Caco-2 (cell line): ENCODE results near the gene HHIPL1. TPM values are rescaled to one million over a fixed set of nuclear protein-coding genes. Genes with fewer than 3 reads are reported as not detected.

Experiments
- BruUV-seq: library from RNA; stranded (reverse); fragments of 400-500 nt; replicated peaks from 2 replicates; lab custom pipeline; 2021; lab: Mats Ljungman, UMichigan
- CTCF ChIA-PET: fragments of 300-600 bp; sonication (Branson Sonifier 250); formaldehyde crosslinking; loops from one replicate; lab custom pipeline; 2022; ENCODE audit warnings: antibody characterized with exemption; lab: Charles Lee
- POLR2A ChIA-PET: fragments of 300-600 bp; sonication (Branson Sonifier 250); formaldehyde crosslinking; loops from one replicate; lab custom pipeline; 2022; ENCODE audit warnings: antibody characterized with exemption; lab: Charles Lee
- DNase-seq, 2 experiments: peaks; one replicate each; pipeline versions ENCODE4 v3.0.0 to v3.0.0-alpha.2; 2020 to 2022
- H3K27me3 ChIP-seq: replicated peaks from 2 replicates; pipeline ENCODE4 v1.6.0; 2011; ENCODE audit warnings: low read length; ENCODE audit not compliant: control insufficient read depth, insufficient read depth
- H3K36me3 ChIP-seq: 2 replicates; pipeline ENCODE4 v1.5.1; 2011; ENCODE audit warnings: low read length; ENCODE audit not compliant: control insufficient read depth, insufficient read depth
- H3K4me1 ChIP-seq: fragments of 250-450 bp; sonication (Bioruptor Pico); 2 replicates; pipeline ENCODE4 v1.5.1; 2020; ENCODE audit warnings: mild to moderate bottlenecking
- H3K4me3 ChIP-seq: 2 replicates; pipeline ENCODE4 v1.5.1; 2011; ENCODE audit warnings: low read depth, mild to moderate bottlenecking, control low read depth, low read length
- H3K9me3 ChIP-seq: fragments of 250-450 bp; sonication (Bioruptor Pico); 2 replicates; pipeline ENCODE4 v1.5.1; 2020; ENCODE audit warnings: mild to moderate bottlenecking, moderate library complexity
- H3K27ac Mint-ChIP-seq: one replicate; pipeline ENCODE4 v1.8.0; 2022; ENCODE audit warnings: mixed read lengths; ENCODE audit not compliant: unreplicated experiment
- H3K27me3 Mint-ChIP-seq: one replicate; pipeline ENCODE4 v1.8.0; 2022; ENCODE audit warnings: mixed read lengths; ENCODE audit not compliant: insufficient read depth, unreplicated experiment
- H3K36me3 Mint-ChIP-seq: one replicate; pipeline ENCODE4 v1.8.0; 2022; ENCODE audit warnings: mild to moderate bottlenecking, mixed read lengths; ENCODE audit not compliant: insufficient read depth, unreplicated experiment
- H3K4me1 Mint-ChIP-seq: one replicate; pipeline ENCODE4 v1.8.0; 2022; ENCODE audit warnings: low read depth, mixed read lengths; ENCODE audit not compliant: unreplicated experiment
- H3K4me3 Mint-ChIP-seq: one replicate; pipeline ENCODE4 v1.8.0; 2022; ENCODE audit warnings: mild to moderate bottlenecking, moderate library complexity, mixed read lengths; ENCODE audit not compliant: unreplicated experiment
- H3K9me3 Mint-ChIP-seq: one replicate; pipeline ENCODE4 v1.8.0; 2022; ENCODE audit warnings: mixed read lengths; ENCODE audit not compliant: unreplicated experiment
- intact Hi-C: fragments of 100-400 bp; cut with micrococcal nuclease; formaldehyde crosslinking; loops from one replicate; pipeline ENCODE4 v1.10.0; 2022; ENCODE audit not compliant: unreplicated experiment
- total RNA-seq: library from RNA; stranded (reverse); gene quantifications from 2 replicates; pipeline ENCODE4 v1.2.3, GENCODE V29; 2022
- TF ChIP-seq, protein P1 (sequence below), 2 experiments: fragments of 200-600 bp in 1 of 2; IDR thresholded peaks; 1 replicate in 1 of 2; 2 replicates in 1 of 2; pipeline versions ENCODE4 v1.5.1 to v1.8.0; 2011 to 2022; ENCODE audit warnings: antibody characterized with exemption in 1 of 2, control low read depth in 1 of 2, inconsistent platforms in 1 of 2, low read depth in 1 of 2, low read length in 1 of 2, mild to moderate bottlenecking in 1 of 2, moderate library complexity in 1 of 2; ENCODE audit not compliant: insufficient read depth in 1 of 2, severe bottlenecking in 1 of 2, unreplicated experiment in 1 of 2

The HHIPL1 gene
- total RNA-seq, 1 experiment from 2014 or later, result 2.9 TPM

DNA sequence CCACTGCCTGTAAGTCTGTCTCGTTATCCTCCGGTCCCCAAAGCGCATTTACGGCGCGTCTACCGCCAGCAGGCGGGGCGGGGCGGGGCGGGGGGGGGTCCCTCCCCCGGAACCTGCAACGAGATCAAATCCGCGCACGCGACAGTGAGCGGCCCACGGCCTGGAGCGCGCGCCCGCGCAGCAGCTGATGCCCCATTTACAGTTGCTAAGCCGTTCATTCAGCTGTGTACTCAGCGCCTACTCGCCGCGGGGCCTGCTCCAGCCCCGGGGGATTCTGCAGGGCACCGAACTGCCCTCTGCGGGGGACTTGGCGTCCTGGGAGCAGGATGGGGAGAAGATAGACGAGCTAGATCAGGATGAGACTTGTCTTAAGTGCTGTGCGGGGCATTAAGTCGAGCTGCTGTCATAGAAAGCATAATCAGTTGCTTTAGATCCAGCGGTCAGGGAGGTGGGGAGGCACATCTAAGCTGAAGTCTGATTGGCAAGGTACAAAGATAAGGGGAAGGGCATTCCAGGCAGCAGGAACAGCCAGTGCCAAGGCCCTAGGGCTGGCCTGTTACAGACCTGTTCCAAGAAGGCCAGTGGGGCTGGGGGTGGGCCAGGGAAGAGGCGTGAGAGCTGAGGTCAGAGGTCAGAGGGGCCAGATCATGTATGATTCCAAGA is 39.5 kb upstream of the HHIPL1 start:
- no peaks in the 10 kb centered on the region for H3K36me3 Mint-ChIP-seq
- BruUV-seq, result no TSS peak
- peaks cover 16% of the 10 kb centered on the region for H3K4me1 Mint-ChIP-seq
- Histone ChIP-seq H3K9me3 (no peaks in the 10 kb centered on the region), H3K27me3 (no peaks in the 10 kb centered on the region), H3K4me3 (peak overlapping the region; percentile 81), H3K36me3 (no peaks in the 10 kb centered on the region), H3K4me1 (peaks cover 19% of the 10 kb centered on the region)
- peak; percentile 46 to 55 for DNase-seq
- peak overlapping the region; percentile 71 for H3K4me3 Mint-ChIP-seq
- peak overlapping the region; percentile 10 for H3K27ac Mint-ChIP-seq
- ChIA-PET CTCF (interaction anchor here (0.6 to 3.1 kb wide), 7 partner anchors 13 to 286 kb away, joined by 3 to 12 read pairs (median 6); no protein-coding TSS in a partner anchor), POLR2A (interaction anchor here (0.5 to 2.9 kb wide), 4 partner anchors 56 to 628 kb away, joined by 3 to 12 read pairs (median 11); partner anchors contain the start of genes CCNK and SETD3)
- TF ChIP-seq, protein P1, sequence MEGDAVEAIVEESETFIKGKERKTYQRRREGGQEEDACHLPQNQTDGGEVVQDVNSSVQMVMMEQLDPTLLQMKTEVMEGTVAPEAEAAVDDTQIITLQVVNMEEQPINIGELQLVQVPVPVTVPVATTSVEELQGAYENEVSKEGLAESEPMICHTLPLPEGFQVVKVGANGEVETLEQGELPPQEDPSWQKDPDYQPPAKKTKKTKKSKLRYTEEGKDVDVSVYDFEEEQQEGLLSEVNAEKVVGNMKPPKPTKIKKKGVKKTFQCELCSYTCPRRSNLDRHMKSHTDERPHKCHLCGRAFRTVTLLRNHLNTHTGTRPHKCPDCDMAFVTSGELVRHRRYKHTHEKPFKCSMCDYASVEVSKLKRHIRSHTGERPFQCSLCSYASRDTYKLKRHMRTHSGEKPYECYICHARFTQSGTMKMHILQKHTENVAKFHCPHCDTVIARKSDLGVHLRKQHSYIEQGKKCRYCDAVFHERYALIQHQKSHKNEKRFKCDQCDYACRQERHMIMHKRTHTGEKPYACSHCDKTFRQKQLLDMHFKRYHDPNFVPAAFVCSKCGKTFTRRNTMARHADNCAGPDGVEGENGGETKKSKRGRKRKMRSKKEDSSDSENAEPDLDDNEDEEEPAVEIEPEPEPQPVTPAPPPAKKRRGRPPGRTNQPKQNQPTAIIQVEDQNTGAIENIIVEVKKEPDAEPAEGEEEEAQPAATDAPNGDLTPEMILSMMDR (IDR thresholded peaks at IDR 0.05; ENCODE audit: insufficient read depth in 1 of 2, low read depth in 1 of 2, low read length in 1 of 2, severe bottlenecking in 1 of 2, unreplicated experiment in 1 of 2), result no peak
- H3K27me3 Mint-ChIP-seq, result no peaks in the 10 kb centered on the region
- no peaks in the 10 kb centered on the region for H3K9me3 Mint-ChIP-seq
- intact Hi-C loops, result loop anchor here (2.0 kb wide), 1 partner anchor 17 kb away; no protein-coding TSS in a partner anchor

DNA sequence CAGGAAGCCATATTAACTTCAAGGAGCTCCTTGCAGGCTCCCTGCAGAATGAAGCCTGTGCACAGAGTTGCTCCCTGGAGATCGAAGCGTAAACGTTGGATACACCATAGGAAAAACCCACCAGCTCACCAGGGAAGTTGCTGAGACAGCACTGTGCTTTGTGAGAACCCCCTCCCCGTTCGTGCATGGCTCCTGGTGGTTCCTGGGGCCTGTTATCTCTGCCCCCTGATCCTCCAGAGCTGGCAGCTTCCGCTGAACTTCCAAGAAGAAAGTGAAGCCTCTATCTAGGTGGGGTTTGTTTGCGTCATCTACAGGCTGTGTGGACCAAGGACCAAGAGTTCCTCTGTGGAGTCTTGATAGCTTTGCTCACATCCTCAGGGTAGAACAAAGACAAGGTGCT is 38.6 kb upstream of the HHIPL1 start:
- Histone ChIP-seq H3K9me3 (no peaks in the 10 kb centered on the region), H3K4me3 (no peak overlapping the region), H3K36me3 (no peaks in the 10 kb centered on the region), H3K4me1 (peaks cover 11% of the 10 kb centered on the region), H3K27me3 (no peaks in the 10 kb centered on the region)
- no peaks in the 10 kb centered on the region for H3K27me3 Mint-ChIP-seq
- CTCF ChIA-PET, result interaction anchor here (1.4 kb wide), 1 partner anchor 22 kb away, joined by 10 read pairs; no protein-coding TSS in a partner anchor
- no peaks in the 10 kb centered on the region for H3K36me3 Mint-ChIP-seq
- BruUV-seq, result no TSS peak
- H3K9me3 Mint-ChIP-seq, result no peaks in the 10 kb centered on the region
- POLR2A ChIA-PET, result no interaction called here
- DNase-seq, result no peak
- H3K4me3 Mint-ChIP-seq, result no peak overlapping the region
- peaks cover 7% of the 10 kb centered on the region for H3K4me1 Mint-ChIP-seq
- TF ChIP-seq, protein P1 (IDR thresholded peaks at IDR 0.05; ENCODE audit: insufficient read depth in 1 of 2, low read depth in 1 of 2, low read length in 1 of 2, severe bottlenecking in 1 of 2, unreplicated experiment in 1 of 2), result no peak
- intact Hi-C loops, result no loop called here
- no peak overlapping the region for H3K27ac Mint-ChIP-seq

DNA sequence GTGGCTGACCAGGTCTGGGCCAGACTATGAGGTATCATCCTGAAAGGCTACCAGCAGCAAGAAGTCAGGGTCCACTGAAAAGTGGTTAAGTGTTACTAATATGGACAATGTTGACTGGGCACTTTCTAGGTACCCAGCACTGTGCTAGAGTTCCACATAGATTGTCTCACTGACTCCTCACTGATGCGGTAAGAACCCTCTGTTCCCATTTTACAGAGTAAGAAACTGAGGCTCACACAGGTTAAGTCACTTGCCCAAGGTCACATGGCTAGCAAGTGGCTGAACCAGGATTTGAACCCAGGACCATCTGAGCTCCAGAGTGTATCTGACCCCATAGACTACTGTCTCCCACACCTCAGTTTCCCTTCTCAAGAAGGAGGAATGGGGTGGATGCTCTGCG is 36.3 kb upstream of the HHIPL1 start:
- CTCF ChIA-PET, result no interaction called here

More for the DNA sequence above, 36.3 kb upstream of the HHIPL1 start:
- DNase-seq, result no peak
- peaks cover 7% of the 10 kb centered on the region for H3K4me1 Mint-ChIP-seq
- no peaks in the 10 kb centered on the region for H3K9me3 ChIP-seq
- POLR2A ChIA-PET, result no interaction called here
- H3K4me3 ChIP-seq, result no peak overlapping the region
- H3K36me3 ChIP-seq, result no peaks in the 10 kb centered on the region
- intact Hi-C loops, result no loop called here
- H3K27ac Mint-ChIP-seq, result no peak overlapping the region
- H3K27me3 ChIP-seq, result no peaks in the 10 kb centered on the region
- no peaks in the 10 kb centered on the region for H3K9me3 Mint-ChIP-seq
- TF ChIP-seq, protein P1 (IDR thresholded peaks at IDR 0.05; ENCODE audit: insufficient read depth in 1 of 2, low read depth in 1 of 2, low read length in 1 of 2, severe bottlenecking in 1 of 2, unreplicated experiment in 1 of 2), result no peak
- H3K27me3 Mint-ChIP-seq, result no peaks in the 10 kb centered on the region
- H3K4me3 Mint-ChIP-seq, result no peak overlapping the region
- no peaks in the 10 kb centered on the region for H3K36me3 Mint-ChIP-seq
- no TSS peak for BruUV-seq
- H3K4me1 ChIP-seq, result peaks cover 9% of the 10 kb centered on the region; the same call in 1 of the 2 replicates
